Measurements from ENCODE around the gene DNAI1. TPM values are rescaled to one million over a fixed set of nuclear protein-coding genes. Genes with fewer than 3 reads are reported as not detected.

DNAI1 gene
- total RNA-seq, 2 donors from 2014 or later: 0.29 TPM; not detected in 1

GRCh38 chr9:34443976-34444375 lies 14.6 kb upstream of the DNAI1 start:
- ATAC-seq: no peak
- intact Hi-C loops (cut with DNase I): no loop called here
- no peak for DNase-seq

- ATAC-seq: peak in 1 of 2 donors; percentile 28
- DNase-seq: no peak
- intact Hi-C loops (cut with DNase I): no loop called here
Observed at GRCh38 chr9:34446468-34446891, 12.1 kb upstream of the DNAI1 start.

GRCh38 chr9:34446951-34447350 lies 11.7 kb upstream of the DNAI1 start:
- ATAC-seq: no peak
- DNase-seq: no peak
- intact Hi-C loops (cut with DNase I): no loop called here

GRCh38 chr9:34450644-34451043 lies 8.0 kb upstream of the DNAI1 start:
- intact Hi-C loops (cut with DNase I): no loop called here
- ATAC-seq: no peak

DNA sequence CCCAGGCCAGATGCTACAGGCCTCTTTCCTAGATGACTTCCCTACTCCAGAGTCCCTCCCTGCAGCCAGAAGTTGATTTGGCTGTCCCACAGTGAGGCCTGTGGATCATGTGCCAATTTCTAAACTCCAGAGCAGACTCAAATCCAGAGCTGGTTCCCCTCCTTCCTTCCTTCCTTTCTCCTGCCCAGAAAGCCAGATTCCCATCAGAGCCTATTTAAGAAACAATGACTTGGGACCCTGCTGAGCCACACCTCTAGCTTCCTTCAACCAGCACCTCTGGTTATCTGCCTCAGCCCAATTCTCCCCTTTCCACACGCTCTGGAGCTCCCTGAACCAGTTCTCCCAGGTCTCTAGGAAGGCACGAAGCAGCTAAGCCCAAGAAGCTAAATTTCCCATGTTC lies 7.5 kb upstream of the DNAI1 start:
- DNase-seq: peak; percentile 29
- peak; percentile 64 to 72 for ATAC-seq
- intact Hi-C loops (cut with DNase I): no loop called here

More at GRCh38 chr9:34450644-34451043, 8.0 kb upstream of the DNAI1 start:
- DNase-seq: no peak

DNA sequence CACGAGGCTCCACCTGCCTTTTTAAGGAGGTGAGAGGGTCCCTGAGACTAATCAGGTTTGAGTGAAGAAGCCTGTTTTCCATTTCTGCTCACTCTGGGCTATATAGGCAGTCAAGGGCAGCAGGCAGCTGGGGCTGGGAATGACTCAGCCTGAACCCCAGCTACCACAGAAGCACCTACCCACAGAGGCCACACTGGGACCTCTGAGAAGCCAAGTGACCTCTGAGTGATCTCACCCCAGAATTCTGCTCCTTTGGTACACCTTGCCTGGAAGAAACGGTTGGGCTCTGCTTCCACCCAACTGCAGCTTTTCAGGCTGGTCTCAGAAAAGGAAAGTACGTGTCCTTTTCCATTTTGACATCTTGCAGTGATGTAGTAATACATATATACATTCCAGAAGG lies 7.1 kb upstream of the DNAI1 start:
- intact Hi-C loops (cut with DNase I): no loop called here
- no peak for ATAC-seq
- no peak for DNase-seq

DNA sequence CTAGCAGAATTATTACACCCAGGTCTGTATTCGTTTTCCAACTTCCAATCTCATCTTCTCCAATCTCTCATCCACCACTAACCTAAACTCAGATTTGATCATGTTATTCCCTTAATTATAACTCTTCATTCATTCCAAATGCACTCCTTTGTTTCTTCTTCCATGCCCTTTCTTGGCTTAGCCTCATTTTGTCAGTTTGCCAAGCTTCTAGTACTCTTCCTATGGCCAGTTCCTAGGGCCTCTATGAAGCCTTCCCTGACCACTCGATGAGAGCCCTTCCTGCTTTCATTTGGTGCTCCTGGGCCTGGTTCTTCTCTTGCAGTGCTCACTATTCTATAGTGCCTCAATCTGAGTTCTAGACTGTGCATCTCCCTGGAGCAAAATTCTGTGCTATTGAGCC lies 6.0 kb upstream of the DNAI1 start:
- DNase-seq (no peak), ATAC-seq (no peak)
- intact Hi-C loops (cut with DNase I): no loop called here

- ATAC-seq (no peak), DNase-seq (peak; percentile 53)
- intact Hi-C loops (cut with DNase I): no loop called here
Observed at GRCh38 chr9:34454571-34455065, 4.0 kb upstream of the DNAI1 start.

GRCh38 chr9:34456151-34456550 lies 2.5 kb upstream of the DNAI1 start:
- ATAC-seq (no peak), DNase-seq (no peak)
- intact Hi-C loops (cut with DNase I): no loop called here

GRCh38 chr9:34456746-34457145 lies 1.9 kb upstream of the DNAI1 start:
- ATAC-seq (no peak), DNase-seq (no peak)
- intact Hi-C loops (cut with DNase I): no loop called here

DNA sequence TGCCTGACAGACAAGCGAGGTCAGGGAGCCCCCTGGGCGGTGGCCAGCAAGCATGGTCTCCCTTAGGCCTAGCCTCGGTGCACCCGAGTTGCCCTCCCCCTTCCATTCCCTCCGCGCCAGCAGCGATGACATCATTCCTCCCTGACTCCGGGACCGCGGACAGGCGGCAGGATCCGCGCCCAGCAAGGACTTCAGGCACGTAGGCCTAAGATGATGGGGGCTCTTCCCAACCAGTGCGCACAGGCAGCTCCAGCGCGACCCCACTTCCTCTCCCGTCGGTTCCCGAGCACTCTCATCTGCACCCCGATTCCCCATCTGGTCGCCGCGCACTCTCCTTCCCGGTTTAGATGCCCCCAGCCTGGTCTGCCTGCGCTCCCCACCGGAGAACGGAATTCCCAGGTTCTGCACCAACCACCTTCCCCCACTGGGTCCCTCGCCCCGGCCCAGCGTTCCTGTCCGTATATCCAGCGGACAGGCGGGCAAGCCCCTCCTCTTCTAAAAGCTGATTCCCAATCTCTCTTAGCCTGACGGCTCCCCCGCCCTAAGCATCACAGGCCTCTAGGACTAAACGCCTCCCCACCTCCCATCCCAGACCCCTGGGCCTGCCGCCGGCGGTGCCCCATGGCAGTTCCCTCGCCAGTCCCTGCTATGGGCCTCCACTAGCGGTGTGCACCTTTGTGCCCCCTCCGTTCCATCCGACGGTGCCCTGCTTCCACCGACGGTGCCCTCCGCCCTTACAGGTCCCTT lies 1.2 kb upstream of the DNAI1 start:
- DNase-seq (peak; percentile 86), ATAC-seq (peak; percentile 45 to 67)
- intact Hi-C loops (cut with DNase I): no loop called here

DNA sequence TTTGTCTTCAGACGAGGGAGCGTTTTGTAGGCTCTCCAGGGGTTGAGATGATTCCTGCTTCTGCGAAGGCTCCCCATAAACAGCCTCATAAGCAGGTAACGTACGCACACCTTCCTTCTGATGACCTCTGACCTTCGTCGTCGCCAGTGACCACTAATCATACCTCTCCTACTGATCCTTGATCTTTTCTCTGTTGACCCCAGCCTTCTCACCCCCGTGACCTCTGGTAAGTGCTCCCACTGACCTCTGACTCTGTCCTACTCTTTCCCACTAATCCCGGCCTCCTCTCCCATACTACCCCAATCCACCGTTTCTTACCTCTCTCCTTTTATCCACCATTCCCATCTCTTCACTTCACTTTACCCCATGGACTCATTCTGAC lies 345 bp downstream of the DNAI1 start:
- DNase-seq (no peak), ATAC-seq (no peak)
- intact Hi-C loops (cut with DNase I): no loop called here

- intact Hi-C loops (cut with DNase I): no loop called here
- DNase-seq (no peak), ATAC-seq (no peak)
Observed at GRCh38 chr9:34459356-34459755, 751 bp downstream of the DNAI1 start.

DNA sequence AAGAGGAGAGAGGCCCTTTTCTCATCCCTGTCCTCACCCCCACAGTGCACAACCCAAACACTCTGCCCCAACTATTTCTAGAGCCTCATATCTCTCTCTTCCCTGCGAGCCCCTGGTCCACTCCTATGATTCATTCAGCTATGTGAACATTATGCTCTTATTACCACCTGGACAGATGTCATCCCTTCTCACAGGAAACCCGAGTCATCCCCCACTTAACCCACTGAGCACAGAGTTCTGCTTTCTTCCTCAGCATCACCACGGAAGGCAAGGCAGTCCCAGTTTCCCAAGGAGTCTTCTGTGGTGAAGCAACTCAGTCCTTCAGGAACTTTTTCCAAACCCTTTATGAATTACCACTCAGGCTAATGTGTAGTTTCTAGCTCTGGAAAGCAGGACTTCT lies 1.3 kb downstream of the DNAI1 start:
- no peak for ATAC-seq

GRCh38 chr9:34463098-34463900 lies 4.7 kb downstream of the DNAI1 start:
- DNase-seq: no peak
- intact Hi-C loops (cut with DNase I): no loop called here
- peak in 1 of 2 donors; percentile 50 for ATAC-seq

More for the DNA sequence above, 1.3 kb downstream of the DNAI1 start:
- intact Hi-C loops (cut with DNase I): no loop called here
- no peak for DNase-seq

DNA sequence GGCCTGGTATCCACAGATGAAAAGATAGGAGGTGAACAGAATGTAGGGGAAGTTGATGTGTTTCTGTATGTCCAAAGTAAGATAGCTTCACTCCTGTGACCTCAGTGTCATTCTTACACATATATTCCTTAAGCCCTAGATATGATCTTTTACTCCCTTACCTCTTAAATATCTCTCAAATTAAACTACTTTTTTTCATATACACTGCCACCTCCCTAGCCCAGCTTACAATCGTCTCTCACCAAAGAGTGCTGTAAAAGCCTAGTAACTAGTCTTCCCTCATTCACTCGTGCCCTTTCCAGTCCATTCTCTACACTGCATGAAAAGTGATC lies 5.3 kb downstream of the DNAI1 start:
- ATAC-seq (no peak), DNase-seq (no peak)
- intact Hi-C loops (cut with DNase I): no loop called here

DNA sequence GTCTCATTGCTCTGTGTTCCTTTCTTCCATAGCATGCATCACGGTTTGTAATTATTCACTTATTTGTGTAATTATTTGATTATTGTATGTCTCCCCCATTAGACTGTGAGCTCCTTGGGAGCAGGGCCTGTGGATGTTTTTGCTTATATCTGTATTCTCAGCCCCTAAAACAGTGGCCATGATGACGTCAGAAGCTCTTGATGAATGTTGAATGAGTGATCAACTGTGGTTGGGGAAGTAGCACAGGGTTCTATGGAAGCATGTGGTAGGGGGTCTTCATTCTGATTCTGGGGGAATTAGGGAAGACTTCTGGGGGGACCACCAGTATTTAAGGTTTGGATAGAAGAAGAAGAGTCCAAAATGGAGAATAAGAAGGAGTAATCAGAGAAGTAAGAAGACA lies 6.0 kb downstream of the DNAI1 start:
- no peak for DNase-seq
- ATAC-seq: no peak
- intact Hi-C loops (cut with DNase I): no loop called here

DNA sequence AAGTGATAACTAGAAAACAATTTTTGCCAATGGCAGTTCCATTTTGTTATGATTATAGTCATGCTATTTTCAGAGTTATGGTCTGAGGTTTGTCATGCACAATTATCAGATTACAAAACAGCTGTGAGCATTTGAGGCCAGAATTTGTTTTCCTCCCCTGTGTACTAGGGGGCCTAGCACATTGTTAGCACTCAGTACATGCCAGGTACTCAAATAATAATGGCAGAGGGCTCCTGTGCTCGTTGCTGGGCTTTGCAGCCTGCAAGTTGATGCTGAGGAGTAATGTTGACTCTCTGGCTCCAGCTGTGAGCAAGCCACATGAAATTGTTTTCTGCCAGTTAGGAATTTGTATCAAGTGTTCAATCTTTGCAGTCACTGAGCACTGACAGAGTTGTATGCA lies 6.9 kb downstream of the DNAI1 start:
- ATAC-seq (no peak), DNase-seq (no peak)
- intact Hi-C loops (cut with DNase I): no loop called here

GRCh38 chr9:34475097-34475496 lies 16.5 kb downstream of the DNAI1 start:
- DNase-seq (no peak), ATAC-seq (no peak)
- intact Hi-C loops (cut with DNase I): no loop called here

DNA sequence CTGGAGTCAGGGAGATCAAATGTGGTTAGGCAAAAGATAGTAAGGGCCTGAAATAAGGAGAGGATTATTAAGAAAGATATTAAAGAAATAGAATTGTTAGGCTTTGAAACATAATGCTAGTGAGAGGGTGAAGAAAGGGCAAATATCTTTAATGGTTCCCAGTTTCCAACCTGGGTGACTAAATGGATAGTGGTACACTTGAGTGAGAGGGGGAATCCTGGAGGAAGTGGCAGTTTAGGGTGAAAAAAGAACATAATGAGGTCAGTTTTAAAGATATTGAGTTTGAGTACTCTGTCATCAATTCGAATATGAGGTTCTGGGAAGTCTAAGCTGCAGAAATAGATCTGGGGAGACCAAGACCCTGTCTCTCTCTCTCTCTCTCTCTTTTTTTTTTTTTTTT lies 18.9 kb downstream of the DNAI1 start:
- ATAC-seq: no peak
- intact Hi-C loops (cut with DNase I): no loop called here
- no peak for DNase-seq

DNA sequence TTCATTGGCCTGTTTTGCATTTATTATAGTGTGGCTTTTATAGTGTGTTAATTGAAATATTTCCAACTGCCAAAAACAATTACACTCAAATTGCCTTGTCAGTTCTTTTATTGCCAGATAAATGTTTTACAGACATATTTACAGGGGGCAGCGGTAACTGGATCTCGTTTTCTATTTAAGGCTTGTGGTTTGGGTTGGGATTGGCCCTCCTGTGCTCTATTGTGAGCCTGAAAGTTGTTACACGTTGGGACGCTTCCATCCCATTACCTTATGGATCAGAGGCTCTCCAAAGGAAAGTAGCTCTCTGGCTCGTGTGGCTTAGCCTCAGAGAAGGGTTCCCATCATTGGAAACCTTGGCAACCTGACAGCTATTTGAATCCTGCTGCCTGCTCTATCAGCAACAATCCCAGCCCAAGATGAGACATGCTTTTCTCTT lies 20.8 kb downstream of the DNAI1 start:
- no peak for ATAC-seq
- DNase-seq: no peak
- intact Hi-C loops (cut with DNase I): no loop called here
